Measurements from ENCODE around the gene SLC38A3.

SLC38A3 gene

DNA sequence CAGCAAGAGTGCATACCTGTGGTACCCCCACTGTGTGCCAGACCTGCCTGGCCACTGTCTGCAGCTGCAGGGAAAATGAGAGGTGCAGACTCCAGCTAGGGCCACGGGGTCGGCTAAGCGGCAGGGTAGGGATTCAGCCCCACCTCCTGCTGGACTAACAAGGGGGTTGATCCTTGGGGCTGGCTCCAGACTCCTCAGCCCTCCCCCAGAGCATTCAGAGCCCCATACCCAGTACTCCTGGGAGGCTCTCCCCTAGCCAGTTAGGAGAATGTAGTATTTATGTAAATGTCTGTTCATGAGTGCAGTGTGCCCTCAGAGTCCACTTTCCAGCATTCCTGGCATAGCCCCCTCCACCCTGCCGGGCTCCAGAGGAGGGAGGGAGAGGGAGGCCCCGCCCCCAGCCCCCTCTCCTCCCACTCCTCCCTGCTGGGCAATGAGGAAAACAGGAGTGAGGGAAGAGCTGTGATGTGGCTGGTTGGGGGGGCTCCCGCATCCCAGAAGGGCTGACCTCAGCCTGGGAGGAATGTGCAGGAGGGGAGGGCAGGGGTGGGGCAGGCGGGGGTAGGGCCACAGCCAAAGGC is 59.4 kb downstream of the SLC38A3 start:
- peak overlapping the region; percentile 92 for H3K27ac ChIP-seq (ENCODE audit: low read length, poor library complexity, severe bottlenecking)
- no peaks in the 10 kb centered on the region for H3K9me3 ChIP-seq (ENCODE audit: control insufficient read depth, low read length)
- peaks cover 81% of the 10 kb centered on the region for H3K4me1 ChIP-seq (ENCODE audit: control insufficient read depth, insufficient read depth, low read depth, low read length)
- H3K9ac ChIP-seq (ENCODE audit: low read length), result peak overlapping the region; percentile 22
- no peak overlapping the region for H2AFZ ChIP-seq (ENCODE audit: low read depth, low read length)
- H2BK12ac ChIP-seq (ENCODE audit: low read length in 2 of 2), result peak overlapping the region in 1 of 2 experiments; percentile 91
- H3K27me3 ChIP-seq (ENCODE audit: control insufficient read depth in 1 of 2, insufficient read depth in 1 of 2, low read length in 2 of 2), result no peaks in the 10 kb centered on the region
- peak overlapping the region in 1 of 2 experiments; percentile 51 for H3K4me3 ChIP-seq (ENCODE audit: insufficient read depth in 1 of 2, low read depth in 1 of 2, low read length in 2 of 2)
- peaks cover 2 to 3% of the 10 kb centered on the region in 2 experiments for H3K36me3 ChIP-seq (ENCODE audit: control insufficient read depth in 1 of 2, insufficient read depth in 2 of 2, low read depth in 1 of 2, low read length in 2 of 2)
- peak overlapping the region; percentile 83 for H2AK5ac ChIP-seq (ENCODE audit: low read length, severe bottlenecking)
- peak overlapping the region; percentile 82 for H2BK15ac ChIP-seq (ENCODE audit: low read depth, poor library complexity, severe bottlenecking)
- H3K23ac ChIP-seq (ENCODE audit: low read length in 2 of 2), result no peak overlapping the region
- peak; percentile 93 for DNase-seq
- peak overlapping the region; percentile 88 to 96 for H3K18ac ChIP-seq (ENCODE audit: low read depth in 1 of 2, low read length in 2 of 2)
- peak overlapping the region; percentile 94 for H4K8ac ChIP-seq (ENCODE audit: low read length)
- H2BK120ac ChIP-seq (ENCODE audit: low read depth, low read length), result peak overlapping the region; percentile 86
- no peak overlapping the region for H3K4me2 ChIP-seq (ENCODE audit: low read length, poor library complexity, severe bottlenecking)
- H3K79me1 ChIP-seq (replicated peaks; ENCODE audit: low read length, poor library complexity, severe bottlenecking), result peaks cover 4% of the 10 kb centered on the region
- peak overlapping the region; percentile 85 for H4K91ac ChIP-seq (ENCODE audit: low read length)
- peak overlapping the region; percentile 8 to 84 for H3K4ac ChIP-seq (ENCODE audit: low read depth in 1 of 2, low read length in 2 of 2)
- WGBS, result 4% methylated on average over 3 of the region's 7 CpGs
- peak overlapping the region in 1 of 2 experiments; percentile 14 for H3K14ac ChIP-seq (ENCODE audit: low read length in 2 of 2)
- H2BK5ac ChIP-seq (ENCODE audit: low read depth, low read length, poor library complexity, severe bottlenecking), result peak overlapping the region; percentile 58

DNA sequence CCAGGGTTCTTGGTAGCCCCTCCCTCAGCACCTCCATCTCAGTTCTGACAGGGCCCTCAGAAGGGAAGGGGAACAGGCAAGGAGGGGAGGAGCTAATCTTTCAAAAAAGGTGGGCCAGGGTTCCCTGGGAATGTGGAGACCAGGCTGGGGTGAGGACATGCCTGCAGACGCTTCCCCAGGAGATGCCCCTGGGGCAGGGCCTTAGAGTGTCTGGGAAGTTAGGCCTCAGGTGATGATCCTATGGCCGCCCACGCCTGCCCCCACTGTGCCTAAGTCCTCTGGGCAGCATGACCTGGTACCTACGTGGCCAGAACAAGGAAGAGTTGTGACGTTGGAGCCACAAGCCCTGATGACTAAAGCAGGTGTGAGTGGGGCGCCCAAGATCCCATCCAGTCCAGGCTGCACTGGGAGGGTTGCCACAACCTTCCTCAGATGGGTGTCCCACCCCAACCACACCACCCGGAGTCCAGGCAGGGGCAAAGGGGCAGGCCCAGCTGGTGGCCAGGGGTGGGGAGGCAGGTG is 60.0 kb downstream of the SLC38A3 start:
- H2AK5ac ChIP-seq (ENCODE audit: low read length, severe bottlenecking), result peak overlapping the region; percentile 80
- no peaks in the 10 kb centered on the region for H3K9me3 ChIP-seq (ENCODE audit: control insufficient read depth, low read length)
- peak overlapping the region; percentile 70 for H2BK5ac ChIP-seq (ENCODE audit: low read depth, low read length, poor library complexity, severe bottlenecking)

DNA sequence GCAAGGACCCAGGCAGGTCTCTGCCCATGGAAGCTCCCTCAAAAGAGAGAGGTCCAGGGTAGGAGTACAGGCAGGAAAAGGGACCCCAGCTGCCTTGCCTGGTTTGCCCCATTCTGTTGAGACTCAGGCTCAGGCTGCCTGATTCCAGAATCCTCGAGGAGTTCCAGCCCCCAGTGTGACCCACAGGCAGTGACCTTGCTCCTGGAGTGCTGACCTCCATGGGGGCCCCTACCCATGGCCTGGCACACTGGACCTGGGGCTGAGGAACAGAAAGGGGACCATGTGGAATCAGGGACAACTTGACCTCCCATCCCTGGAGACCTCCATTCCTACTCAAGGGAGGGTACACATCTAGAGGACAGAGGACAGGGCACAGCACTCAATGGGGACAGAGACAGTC is 60.5 kb downstream of the SLC38A3 start:
- Histone ChIP-seq H3K23ac (ENCODE audit: low read length in 2 of 2) (no peak overlapping the region), H3K27me3 (ENCODE audit: control insufficient read depth in 1 of 2, insufficient read depth in 1 of 2, low read length in 2 of 2) (no peaks in the 10 kb centered on the region), H3K4me3 (ENCODE audit: insufficient read depth in 1 of 2, low read depth in 1 of 2, low read length in 2 of 2) (no peak overlapping the region), H4K8ac (ENCODE audit: low read length) (peak overlapping the region; percentile 94), H3K79me1 (replicated peaks; ENCODE audit: low read length, poor library complexity, severe bottlenecking) (peaks cover 4% of the 10 kb centered on the region), H3K18ac (ENCODE audit: low read depth in 1 of 2, low read length in 2 of 2) (peak overlapping the region; percentile 54 to 96), H2BK12ac (ENCODE audit: low read length in 2 of 2) (peak overlapping the region; percentile 49 to 98), H3K4me1 (ENCODE audit: control insufficient read depth, insufficient read depth, low read depth, low read length) (peaks cover 86% of the 10 kb centered on the region), H2BK5ac (ENCODE audit: low read depth, low read length, poor library complexity, severe bottlenecking) (peak overlapping the region; percentile 70), H2BK15ac (ENCODE audit: low read depth, poor library complexity, severe bottlenecking) (peak overlapping the region; percentile 92), H3K36me3 (ENCODE audit: control insufficient read depth in 1 of 2, insufficient read depth in 2 of 2, low read depth in 1 of 2, low read length in 2 of 2) (no peaks in the 10 kb centered on the region), H3K9ac (ENCODE audit: low read length) (no peak overlapping the region), H2AFZ (ENCODE audit: low read depth, low read length) (no peak overlapping the region), H3K27ac (ENCODE audit: low read length, poor library complexity, severe bottlenecking) (peak overlapping the region; percentile 90), H2AK5ac (ENCODE audit: low read length, severe bottlenecking) (peak overlapping the region; percentile 80), H4K91ac (ENCODE audit: low read length) (peak overlapping the region; percentile 99), H2BK120ac (ENCODE audit: low read depth, low read length) (peak overlapping the region; percentile 86), H3K9me3 (ENCODE audit: control insufficient read depth, low read length) (no peaks in the 10 kb centered on the region), H3K4me2 (ENCODE audit: low read length, poor library complexity, severe bottlenecking) (no peak overlapping the region), H3K14ac (ENCODE audit: low read length in 2 of 2) (peak overlapping the region in 1 of 2 experiments; percentile 41), H3K4ac (ENCODE audit: low read depth in 1 of 2, low read length in 2 of 2) (peak overlapping the region; percentile 34 to 97)
- no peak for DNase-seq
- 100% methylated on average over 1 of the region's 1 CpG for WGBS

More for the DNA sequence above, 60.0 kb downstream of the SLC38A3 start:
- H3K4me1 ChIP-seq (ENCODE audit: control insufficient read depth, insufficient read depth, low read depth, low read length), result peaks cover 82% of the 10 kb centered on the region
- H2BK120ac ChIP-seq (ENCODE audit: low read depth, low read length), result peak overlapping the region; percentile 86
- no peak overlapping the region for H3K23ac ChIP-seq (ENCODE audit: low read length in 2 of 2)
- peak overlapping the region; percentile 54 to 96 for H3K18ac ChIP-seq (ENCODE audit: low read depth in 1 of 2, low read length in 2 of 2)
- peak overlapping the region; percentile 49 to 98 for H2BK12ac ChIP-seq (ENCODE audit: low read length in 2 of 2)
- 77% methylated on average over 6 of the region's 7 CpGs for WGBS
- H3K79me1 ChIP-seq (replicated peaks; ENCODE audit: low read length, poor library complexity, severe bottlenecking), result peaks cover 4% of the 10 kb centered on the region
- no peaks in the 10 kb centered on the region for H3K36me3 ChIP-seq (ENCODE audit: control insufficient read depth in 1 of 2, insufficient read depth in 2 of 2, low read depth in 1 of 2, low read length in 2 of 2)
- H3K4me3 ChIP-seq (ENCODE audit: insufficient read depth in 1 of 2, low read depth in 1 of 2, low read length in 2 of 2), result no peak overlapping the region
- H3K9ac ChIP-seq (ENCODE audit: low read length), result no peak overlapping the region
- no peaks in the 10 kb centered on the region for H3K27me3 ChIP-seq (ENCODE audit: control insufficient read depth in 1 of 2, insufficient read depth in 1 of 2, low read length in 2 of 2)
- H2AFZ ChIP-seq (ENCODE audit: low read depth, low read length), result no peak overlapping the region
- peak overlapping the region; percentile 90 for H3K27ac ChIP-seq (ENCODE audit: low read length, poor library complexity, severe bottlenecking)
- peak overlapping the region; percentile 72 to 97 for H3K4ac ChIP-seq (ENCODE audit: low read depth in 1 of 2, low read length in 2 of 2)
- H3K4me2 ChIP-seq (ENCODE audit: low read length, poor library complexity, severe bottlenecking), result no peak overlapping the region
- H4K91ac ChIP-seq (ENCODE audit: low read length), result peak overlapping the region; percentile 99
- DNase-seq, result no peak
- H2BK15ac ChIP-seq (ENCODE audit: low read depth, poor library complexity, severe bottlenecking), result peak overlapping the region; percentile 92
- no peak overlapping the region for H3K14ac ChIP-seq (ENCODE audit: low read length in 2 of 2)
- H4K8ac ChIP-seq (ENCODE audit: low read length), result peak overlapping the region; percentile 94

DNA sequence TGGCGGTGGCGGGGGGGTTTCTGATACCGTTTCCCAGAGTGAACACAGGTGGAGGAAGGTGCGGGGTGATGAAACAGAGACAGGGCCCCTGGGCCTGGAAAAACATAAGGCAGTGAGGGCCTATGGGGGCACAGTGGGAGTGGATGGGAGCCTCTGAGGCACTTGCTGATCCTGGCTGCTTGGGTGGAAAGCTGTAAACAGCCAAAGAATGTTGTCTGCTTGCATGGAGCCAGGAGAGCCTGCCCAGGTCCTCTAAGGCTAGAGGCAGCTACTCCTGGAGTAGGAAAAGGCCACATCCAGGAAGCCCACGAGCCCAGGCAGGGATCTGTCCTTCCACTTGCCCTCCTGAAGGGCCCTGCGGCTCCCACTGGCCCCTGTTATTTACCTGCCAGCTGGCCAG is 60.9 kb downstream of the SLC38A3 start:
- no peaks in the 10 kb centered on the region for H3K36me3 ChIP-seq (ENCODE audit: control insufficient read depth in 1 of 2, insufficient read depth in 2 of 2, low read depth in 1 of 2, low read length in 2 of 2)
- H3K9ac ChIP-seq (ENCODE audit: low read length), result no peak overlapping the region
- H3K27me3 ChIP-seq (ENCODE audit: control insufficient read depth in 1 of 2, insufficient read depth in 1 of 2, low read length in 2 of 2), result no peaks in the 10 kb centered on the region
- no peak for DNase-seq
- peak overlapping the region; percentile 36 for H4K8ac ChIP-seq (ENCODE audit: low read length)
- no peak overlapping the region for H2BK120ac ChIP-seq (ENCODE audit: low read depth, low read length)
- H2AFZ ChIP-seq (ENCODE audit: low read depth, low read length), result no peak overlapping the region
- peak overlapping the region; percentile 80 for H2AK5ac ChIP-seq (ENCODE audit: low read length, severe bottlenecking)
- H3K23ac ChIP-seq (ENCODE audit: low read length in 2 of 2), result no peak overlapping the region
- no peak overlapping the region for H4K91ac ChIP-seq (ENCODE audit: low read length)
- H3K14ac ChIP-seq (ENCODE audit: low read length in 2 of 2), result peak overlapping the region in 1 of 2 experiments; percentile 8
- H2BK12ac ChIP-seq (ENCODE audit: low read length in 2 of 2), result peak overlapping the region; percentile 49 to 98
- peaks cover 3% of the 10 kb centered on the region for H3K79me1 ChIP-seq (replicated peaks; ENCODE audit: low read length, poor library complexity, severe bottlenecking)
- no peak overlapping the region for H2BK15ac ChIP-seq (ENCODE audit: low read depth, poor library complexity, severe bottlenecking)
- peak overlapping the region; percentile 63 for H2BK5ac ChIP-seq (ENCODE audit: low read depth, low read length, poor library complexity, severe bottlenecking)
- no peak overlapping the region for H3K4me2 ChIP-seq (ENCODE audit: low read length, poor library complexity, severe bottlenecking)
- peak overlapping the region in 1 of 2 experiments; percentile 54 for H3K18ac ChIP-seq (ENCODE audit: low read depth in 1 of 2, low read length in 2 of 2)
- H3K4me3 ChIP-seq (ENCODE audit: insufficient read depth in 1 of 2, low read depth in 1 of 2, low read length in 2 of 2), result no peak overlapping the region
- peak overlapping the region; percentile 9 for H3K27ac ChIP-seq (ENCODE audit: low read length, poor library complexity, severe bottlenecking)
- H3K9me3 ChIP-seq (ENCODE audit: control insufficient read depth, low read length), result no peaks in the 10 kb centered on the region
- H3K4ac ChIP-seq (ENCODE audit: low read depth in 1 of 2, low read length in 2 of 2), result peak overlapping the region in 1 of 2 experiments; percentile 97
- peaks cover 85% of the 10 kb centered on the region for H3K4me1 ChIP-seq (ENCODE audit: control insufficient read depth, insufficient read depth, low read depth, low read length)
- WGBS, result 90% methylated on average over 6 of the region's 6 CpGs

All from mesenchymal stem cell (in vitro differentiated cells and primary cell).